Measurements from ENCODE around the gene RPIA.

RPIA gene

DNA sequence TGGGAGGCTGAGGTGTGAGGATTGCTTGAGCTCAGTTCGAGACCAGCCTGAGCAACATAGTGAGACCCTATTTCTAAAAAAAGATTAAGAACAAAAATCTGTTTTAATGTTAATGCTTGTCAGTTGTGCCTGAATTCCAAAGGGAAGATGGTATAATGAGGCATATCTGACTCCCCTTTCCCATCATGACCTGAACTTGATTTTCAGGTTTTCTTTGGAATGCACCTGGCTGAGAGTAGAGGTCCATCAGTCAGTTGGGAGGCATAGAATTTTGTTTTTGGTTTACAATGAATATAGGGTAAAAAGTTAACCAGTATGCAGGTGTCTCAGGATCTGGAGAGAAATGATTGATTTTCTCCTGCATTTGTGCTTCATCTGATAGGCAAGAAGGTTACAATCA lies 20.4 kb downstream of the RPIA start:
- Histone ChIP-seq H3K27ac (ENCODE audit: low read length) (no peak overlapping the region), H3K27me3 (ENCODE audit: low read depth, low read length) (no peaks in the 10 kb centered on the region), H3K9me3 (ENCODE audit: control insufficient read depth in 1 of 2, low read length in 2 of 2) (no peaks in the 10 kb centered on the region), H3K4me3 (ENCODE audit: low read depth in 1 of 2, low read length in 2 of 2) (no peak overlapping the region), H3K4me1 (ENCODE audit: control insufficient read depth in 1 of 2, insufficient read depth in 2 of 2, low read length in 2 of 2) (no peaks in the 10 kb centered on the region), H3K36me3 (ENCODE audit: control insufficient read depth in 1 of 2, insufficient read depth in 2 of 2, low read length in 2 of 2) (no peaks in the 10 kb centered on the region)

DNA sequence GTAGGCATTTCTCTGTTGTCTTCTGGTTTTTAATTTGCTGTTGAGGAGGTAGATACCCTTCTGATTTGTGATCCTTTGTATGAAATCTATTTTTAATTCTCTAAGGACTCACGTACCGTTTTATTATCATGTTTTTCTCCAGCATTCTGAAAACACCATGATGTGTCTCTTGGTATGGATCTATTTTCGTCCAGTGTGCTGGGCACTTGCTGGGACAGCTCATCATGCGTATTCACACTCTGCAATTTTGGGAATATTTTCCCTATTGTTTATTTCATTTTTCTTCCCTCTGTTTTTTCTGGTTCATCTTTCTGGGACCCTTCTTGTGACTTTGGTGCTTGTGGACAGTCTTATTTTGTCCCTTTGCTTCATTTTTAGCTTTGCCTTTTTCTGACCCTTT lies 21.9 kb downstream of the RPIA start:
- Histone ChIP-seq H3K9me3 (ENCODE audit: control insufficient read depth in 1 of 2, low read length in 2 of 2) (no peaks in the 10 kb centered on the region), H3K4me1 (ENCODE audit: control insufficient read depth in 1 of 2, insufficient read depth in 2 of 2, low read length in 2 of 2) (no peaks in the 10 kb centered on the region), H3K27me3 (ENCODE audit: low read depth, low read length) (no peaks in the 10 kb centered on the region), H3K4me3 (ENCODE audit: low read depth in 1 of 2, low read length in 2 of 2) (no peak overlapping the region), H3K27ac (ENCODE audit: low read length) (no peak overlapping the region), H3K36me3 (ENCODE audit: control insufficient read depth in 1 of 2, insufficient read depth in 2 of 2, low read length in 2 of 2) (no peaks in the 10 kb centered on the region)

DNA sequence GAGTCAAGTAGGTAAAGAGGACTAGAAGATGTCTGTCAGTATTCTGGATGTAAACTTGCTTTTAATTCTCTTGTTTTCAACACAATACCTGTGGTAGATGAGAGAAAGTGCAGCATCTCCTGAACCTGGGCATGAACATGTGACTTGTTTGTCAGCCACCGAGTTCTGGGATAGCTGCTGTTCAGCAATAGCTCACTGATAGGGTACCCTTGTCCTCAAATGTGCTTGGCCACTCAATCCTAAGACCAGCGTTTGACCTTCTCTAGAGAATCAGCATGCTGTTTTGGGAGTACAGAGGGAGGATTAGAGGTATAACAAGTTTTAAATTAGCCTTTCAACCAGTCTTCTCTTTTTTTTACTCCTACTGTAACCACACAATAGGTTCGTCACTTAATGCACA lies 23.2 kb downstream of the RPIA start:
- Histone ChIP-seq H3K4me3 (ENCODE audit: low read depth in 1 of 2, low read length in 2 of 2) (no peak overlapping the region), H3K27me3 (ENCODE audit: low read depth, low read length) (no peaks in the 10 kb centered on the region), H3K4me1 (ENCODE audit: control insufficient read depth in 1 of 2, insufficient read depth in 2 of 2, low read length in 2 of 2) (no peaks in the 10 kb centered on the region), H3K36me3 (ENCODE audit: control insufficient read depth in 1 of 2, insufficient read depth in 2 of 2, low read length in 2 of 2) (no peaks in the 10 kb centered on the region), H3K27ac (ENCODE audit: low read length) (no peak overlapping the region), H3K9me3 (ENCODE audit: control insufficient read depth in 1 of 2, low read length in 2 of 2) (no peaks in the 10 kb centered on the region)

DNA sequence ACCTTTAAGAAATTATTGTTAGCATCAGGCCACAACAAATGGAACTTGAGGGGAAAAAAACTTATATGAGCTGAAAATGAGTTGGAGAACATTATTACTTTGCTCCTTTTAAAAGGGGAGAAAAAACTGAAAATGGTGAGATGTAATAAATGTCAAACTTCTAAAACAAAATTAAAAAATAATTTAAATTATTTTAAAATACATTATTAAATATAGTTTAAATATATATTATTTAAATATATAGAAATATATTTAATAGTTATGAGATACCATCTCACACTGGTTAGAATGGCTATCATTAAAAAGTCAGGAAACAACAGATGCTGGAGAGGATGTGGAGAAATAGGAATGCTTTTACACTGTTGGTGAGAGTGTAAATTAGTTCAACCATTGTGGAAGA lies 28.9 kb downstream of the RPIA start:
- no peak overlapping the region for H3K27ac ChIP-seq (ENCODE audit: low read length)
- H3K9me3 ChIP-seq (ENCODE audit: control insufficient read depth in 1 of 2, low read length in 2 of 2) = no peaks in the 10 kb centered on the region
- H3K4me3 ChIP-seq (ENCODE audit: low read depth in 1 of 2, low read length in 2 of 2) = no peak overlapping the region
- no peaks in the 10 kb centered on the region for H3K36me3 ChIP-seq (ENCODE audit: control insufficient read depth in 1 of 2, insufficient read depth in 2 of 2, low read length in 2 of 2)
- no peaks in the 10 kb centered on the region for H3K4me1 ChIP-seq (ENCODE audit: control insufficient read depth in 1 of 2, insufficient read depth in 2 of 2, low read length in 2 of 2)
- no peaks in the 10 kb centered on the region for H3K27me3 ChIP-seq (ENCODE audit: low read depth, low read length)

DNA sequence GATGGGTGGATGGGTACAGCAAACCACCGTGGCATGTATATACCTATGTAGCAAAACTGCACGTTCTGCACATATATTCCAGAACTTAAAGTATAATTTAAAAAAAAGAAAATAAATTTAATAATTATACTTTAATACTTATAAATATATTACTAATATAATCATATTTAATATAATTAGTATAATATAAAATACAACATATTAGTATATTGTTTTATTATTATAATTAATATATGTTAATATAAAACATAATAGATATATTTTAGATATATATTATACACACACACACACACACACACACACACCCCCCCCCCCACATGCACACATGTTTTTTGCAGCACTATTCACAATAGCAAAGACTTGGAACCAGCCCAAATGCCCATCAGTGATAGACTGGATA lies 29.8 kb downstream of the RPIA start:
- H3K9me3 ChIP-seq (ENCODE audit: control insufficient read depth in 1 of 2, low read length in 2 of 2) = no peaks in the 10 kb centered on the region
- no peak overlapping the region for H3K4me3 ChIP-seq (ENCODE audit: low read depth in 1 of 2, low read length in 2 of 2)
- no peak overlapping the region for H3K27ac ChIP-seq (ENCODE audit: low read length)
- no peaks in the 10 kb centered on the region for H3K4me1 ChIP-seq (ENCODE audit: control insufficient read depth in 1 of 2, insufficient read depth in 2 of 2, low read length in 2 of 2)
- H3K36me3 ChIP-seq (ENCODE audit: control insufficient read depth in 1 of 2, insufficient read depth in 2 of 2, low read length in 2 of 2) = no peaks in the 10 kb centered on the region
- no peaks in the 10 kb centered on the region for H3K27me3 ChIP-seq (ENCODE audit: low read depth, low read length)

DNA sequence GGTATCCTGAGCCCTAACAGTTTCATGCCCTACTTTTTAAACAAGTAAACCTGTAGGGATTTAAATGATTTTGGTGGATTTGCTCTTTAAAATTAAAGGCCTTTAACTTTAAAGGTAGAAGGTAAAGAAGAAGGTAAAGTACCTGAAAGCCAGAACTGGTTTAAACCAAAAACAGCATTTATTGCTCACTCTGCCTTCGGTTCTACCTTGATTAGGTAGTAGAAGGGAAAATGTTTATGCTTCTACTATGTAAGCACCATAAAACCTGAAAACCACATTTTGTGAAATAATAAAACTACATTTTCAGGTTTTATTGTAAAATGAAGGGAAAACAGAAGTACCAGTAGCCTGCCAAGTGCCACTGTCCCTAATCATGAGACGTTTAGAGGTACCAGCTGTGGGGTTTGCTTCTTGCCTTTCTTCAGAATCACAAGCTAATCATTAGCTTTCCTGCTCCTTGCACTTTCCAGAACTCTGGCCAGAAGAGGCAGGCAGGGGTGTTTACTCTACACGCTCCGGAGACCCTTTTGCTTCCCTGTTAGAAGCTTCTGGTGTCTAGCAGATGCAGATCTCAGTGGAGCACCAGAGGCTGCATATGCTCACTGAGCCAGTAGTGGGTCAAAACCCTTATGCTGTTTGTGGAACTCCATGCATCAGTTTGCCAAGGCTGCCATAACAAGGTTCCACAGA lies 33.3 kb downstream of the RPIA start:
- no peaks in the 10 kb centered on the region for H3K27me3 ChIP-seq (ENCODE audit: low read depth, low read length)
- H3K9me3 ChIP-seq (ENCODE audit: control insufficient read depth in 1 of 2, low read length in 2 of 2) = no peaks in the 10 kb centered on the region
- no peak overlapping the region for H3K4me3 ChIP-seq (ENCODE audit: low read depth in 1 of 2, low read length in 2 of 2)
- H3K27ac ChIP-seq (ENCODE audit: low read length) = no peak overlapping the region
- no peaks in the 10 kb centered on the region for H3K36me3 ChIP-seq (ENCODE audit: control insufficient read depth in 1 of 2, insufficient read depth in 2 of 2, low read length in 2 of 2)
- H3K4me1 ChIP-seq (ENCODE audit: control insufficient read depth in 1 of 2, insufficient read depth in 2 of 2, low read length in 2 of 2) = no peaks in the 10 kb centered on the region

DNA sequence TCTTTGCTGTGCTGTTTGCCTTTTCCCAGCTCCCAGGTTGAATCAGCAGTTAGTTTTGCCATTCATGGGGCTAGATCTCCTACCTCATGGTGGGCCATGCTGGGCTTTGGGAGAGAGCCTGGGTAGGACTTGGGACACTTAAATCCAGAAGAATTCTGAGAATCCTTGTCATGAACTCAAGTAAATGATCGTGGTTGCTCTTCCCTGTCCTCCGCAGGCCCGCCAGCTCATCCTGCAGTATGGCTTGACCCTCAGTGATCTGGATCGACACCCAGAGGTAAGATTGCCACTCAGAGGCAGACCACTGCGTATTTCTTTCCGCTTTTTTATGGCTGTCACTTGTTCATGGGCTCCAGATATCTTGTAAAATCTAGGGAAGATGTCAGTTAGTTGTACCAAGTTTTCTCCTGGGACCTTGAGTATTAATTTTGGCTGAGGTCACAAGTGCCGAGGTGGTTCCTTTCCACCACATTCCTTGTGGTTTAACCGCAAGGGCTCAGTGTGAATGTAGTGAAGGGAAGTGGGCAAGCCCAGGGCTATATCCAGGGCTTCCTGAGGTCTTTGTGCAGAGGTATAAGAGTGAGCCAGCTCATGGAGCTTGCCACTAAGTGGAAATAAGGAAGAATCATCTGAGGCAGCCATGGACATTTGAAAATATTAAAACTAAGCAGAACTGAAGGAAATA lies 37.7 kb downstream of the RPIA start:
- Histone ChIP-seq H3K4me3 (ENCODE audit: low read depth in 1 of 2, low read length in 2 of 2) (no peak overlapping the region), H3K9me3 (ENCODE audit: control insufficient read depth in 1 of 2, low read length in 2 of 2) (no peaks in the 10 kb centered on the region), H3K27ac (ENCODE audit: low read length) (no peak overlapping the region), H3K36me3 (ENCODE audit: control insufficient read depth in 1 of 2, insufficient read depth in 2 of 2, low read length in 2 of 2) (peaks cover 0 to 4% of the 10 kb centered on the region in 2 donors), H3K4me1 (ENCODE audit: control insufficient read depth in 1 of 2, insufficient read depth in 2 of 2, low read length in 2 of 2) (no peaks in the 10 kb centered on the region), H3K27me3 (ENCODE audit: low read depth, low read length) (no peaks in the 10 kb centered on the region)

DNA sequence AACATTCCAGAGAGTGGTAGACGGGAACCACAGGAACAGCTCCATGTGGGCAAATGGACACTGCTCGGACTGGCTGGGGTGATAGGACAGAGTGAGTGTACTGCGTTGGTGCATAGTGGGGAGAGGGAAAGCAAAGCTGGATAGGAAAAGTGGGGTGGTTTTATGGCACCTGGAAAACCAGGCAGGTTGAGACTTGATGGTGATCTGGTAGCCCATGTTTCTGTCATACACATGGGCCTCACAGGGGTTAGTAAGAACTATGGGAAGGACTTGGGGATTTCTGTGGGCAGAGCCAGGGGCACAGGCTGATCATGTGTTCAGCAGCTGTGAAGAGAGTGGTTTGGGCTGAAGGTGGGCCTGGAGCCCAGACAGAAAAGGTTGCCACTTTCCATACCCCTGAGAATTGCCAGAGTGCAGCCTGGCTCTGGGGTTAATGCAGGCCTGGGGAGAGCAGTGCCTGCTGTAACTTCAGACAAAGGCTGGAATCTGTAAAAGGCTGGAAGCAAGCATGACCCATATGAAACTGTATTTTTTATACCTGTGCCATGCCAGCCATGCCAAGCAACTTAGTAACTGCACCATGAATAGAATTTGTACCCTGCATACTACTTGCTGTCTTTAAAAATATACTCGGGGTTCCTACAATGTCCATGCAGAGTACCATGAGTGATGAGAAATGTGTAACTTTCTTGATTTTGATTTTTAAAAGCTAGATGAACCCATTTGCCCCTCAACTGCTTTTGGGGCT lies 41.9 kb downstream of the RPIA start:
- Histone ChIP-seq H3K4me1 (ENCODE audit: control insufficient read depth in 1 of 2, insufficient read depth in 2 of 2, low read length in 2 of 2) (no peaks in the 10 kb centered on the region), H3K9me3 (ENCODE audit: control insufficient read depth in 1 of 2, low read length in 2 of 2) (no peaks in the 10 kb centered on the region), H3K4me3 (ENCODE audit: low read depth in 1 of 2, low read length in 2 of 2) (no peak overlapping the region), H3K27me3 (ENCODE audit: low read depth, low read length) (no peaks in the 10 kb centered on the region), H3K36me3 (ENCODE audit: control insufficient read depth in 1 of 2, insufficient read depth in 2 of 2, low read length in 2 of 2) (peaks cover 16 to 25% of the 10 kb centered on the region in 2 donors), H3K27ac (ENCODE audit: low read length) (no peak overlapping the region)

DNA sequence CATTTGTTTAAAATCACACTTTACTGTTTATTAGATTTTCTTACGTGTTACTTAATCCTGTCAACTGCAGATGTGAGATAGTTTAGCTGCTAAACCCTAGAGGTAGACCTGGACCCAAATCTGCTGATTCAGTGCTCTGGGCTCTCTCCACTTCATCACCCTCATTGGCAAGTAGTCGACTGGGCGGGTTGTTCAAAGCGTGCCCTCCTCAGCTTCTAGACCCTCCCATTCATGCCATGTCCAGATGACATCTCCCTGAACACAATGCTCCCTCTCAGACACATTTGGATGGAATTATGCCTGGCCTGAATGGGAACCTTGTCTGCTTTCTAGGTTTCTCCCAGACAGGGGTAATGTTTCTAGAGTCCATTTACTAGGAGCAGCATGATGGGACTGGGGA lies 43.7 kb downstream of the RPIA start:
- no peaks in the 10 kb centered on the region for H3K4me1 ChIP-seq (ENCODE audit: control insufficient read depth in 1 of 2, insufficient read depth in 2 of 2, low read length in 2 of 2)
- no peak overlapping the region for H3K4me3 ChIP-seq (ENCODE audit: low read depth in 1 of 2, low read length in 2 of 2)
- H3K27me3 ChIP-seq (ENCODE audit: low read depth, low read length) = no peaks in the 10 kb centered on the region
- H3K27ac ChIP-seq (ENCODE audit: low read length) = no peak overlapping the region
- no peaks in the 10 kb centered on the region for H3K9me3 ChIP-seq (ENCODE audit: control insufficient read depth in 1 of 2, low read length in 2 of 2)
- peaks cover 19 to 27% of the 10 kb centered on the region in 2 donors for H3K36me3 ChIP-seq (ENCODE audit: control insufficient read depth in 1 of 2, insufficient read depth in 2 of 2, low read length in 2 of 2)

DNA sequence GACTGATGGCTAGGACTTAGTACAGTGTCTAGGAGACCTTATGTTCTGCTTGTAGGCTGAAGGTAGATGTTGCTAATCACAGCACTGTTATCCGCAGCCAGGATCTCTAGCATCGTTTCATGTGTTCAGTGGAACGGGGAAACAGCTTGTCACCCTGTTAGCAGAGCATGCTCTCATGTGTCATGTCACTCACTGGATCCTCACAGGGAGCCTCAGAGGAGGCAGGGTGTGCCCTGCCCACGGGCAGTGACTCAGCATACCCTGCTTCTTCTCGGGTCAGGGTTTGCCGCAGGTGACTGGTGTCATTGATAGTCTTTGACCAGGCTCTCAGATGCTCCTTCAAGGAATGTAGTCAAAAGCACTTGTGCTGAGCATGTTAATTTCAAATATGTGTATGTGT lies 44.4 kb downstream of the RPIA start:
- no peaks in the 10 kb centered on the region for H3K27me3 ChIP-seq (ENCODE audit: low read depth, low read length)
- no peaks in the 10 kb centered on the region for H3K9me3 ChIP-seq (ENCODE audit: control insufficient read depth in 1 of 2, low read length in 2 of 2)
- H3K4me3 ChIP-seq (ENCODE audit: low read depth in 1 of 2, low read length in 2 of 2) = no peak overlapping the region
- H3K4me1 ChIP-seq (ENCODE audit: control insufficient read depth in 1 of 2, insufficient read depth in 2 of 2, low read length in 2 of 2) = no peaks in the 10 kb centered on the region
- peaks cover 19 to 31% of the 10 kb centered on the region in 2 donors for H3K36me3 ChIP-seq (ENCODE audit: control insufficient read depth in 1 of 2, insufficient read depth in 2 of 2, low read length in 2 of 2)
- H3K27ac ChIP-seq (ENCODE audit: low read length) = no peak overlapping the region

DNA sequence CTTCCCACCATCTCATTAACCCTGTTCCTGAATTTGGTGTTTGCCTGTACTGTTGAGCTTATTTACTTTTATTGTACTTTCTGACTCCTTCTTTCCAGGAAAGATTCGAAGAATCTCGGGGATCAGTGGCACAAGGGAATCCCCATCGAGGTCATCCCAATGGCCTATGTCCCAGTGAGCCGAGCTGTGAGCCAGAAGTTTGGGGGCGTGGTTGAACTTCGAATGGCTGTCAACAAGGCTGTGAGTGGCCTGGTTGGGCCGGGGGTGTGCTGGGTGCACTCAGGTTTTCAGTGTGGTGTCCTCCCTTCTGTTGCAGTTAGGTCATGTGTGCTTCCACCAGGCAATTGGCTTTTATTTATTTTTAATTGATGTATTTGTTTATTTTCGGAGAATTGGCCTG lies 45.0 kb downstream of the RPIA start:
- no peaks in the 10 kb centered on the region for H3K9me3 ChIP-seq (ENCODE audit: control insufficient read depth in 1 of 2, low read length in 2 of 2)
- no peaks in the 10 kb centered on the region for H3K4me1 ChIP-seq (ENCODE audit: control insufficient read depth in 1 of 2, insufficient read depth in 2 of 2, low read length in 2 of 2)
- peaks cover 19 to 33% of the 10 kb centered on the region in 2 donors for H3K36me3 ChIP-seq (ENCODE audit: control insufficient read depth in 1 of 2, insufficient read depth in 2 of 2, low read length in 2 of 2)
- no peaks in the 10 kb centered on the region for H3K27me3 ChIP-seq (ENCODE audit: low read depth, low read length)
- H3K4me3 ChIP-seq (ENCODE audit: low read depth in 1 of 2, low read length in 2 of 2) = no peak overlapping the region
- no peak overlapping the region for H3K27ac ChIP-seq (ENCODE audit: low read length)
